ENCODE results near the gene MSL2.
"Not testable (repeated sequence)": the region's sequence is repeated elsewhere in the genome, so short reads cannot be mapped to it uniquely, and the experiment has no call there.

Gene MSL2

DNA sequence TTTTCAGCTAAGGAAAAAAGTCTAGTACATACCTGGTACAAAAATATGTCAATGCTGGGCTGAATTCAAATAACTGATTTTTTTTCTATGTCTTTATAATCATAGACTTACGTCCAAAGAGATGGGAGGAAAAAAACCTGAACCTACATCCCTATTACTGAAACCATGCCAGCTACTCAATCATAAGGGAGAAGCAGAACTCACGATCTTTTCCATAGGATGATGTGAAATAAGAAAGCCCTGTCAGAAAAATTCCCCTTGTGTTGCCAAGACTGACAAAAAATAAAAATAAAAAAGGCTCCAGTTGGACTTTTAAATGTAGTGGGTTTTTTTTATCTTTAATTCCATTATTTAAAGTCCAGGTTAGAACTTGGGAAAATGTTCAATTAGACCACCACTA, 3.3 kb downstream of the MSL2 start:
- no peak for DNase-seq (ENCODE audit: low read depth)

DNA sequence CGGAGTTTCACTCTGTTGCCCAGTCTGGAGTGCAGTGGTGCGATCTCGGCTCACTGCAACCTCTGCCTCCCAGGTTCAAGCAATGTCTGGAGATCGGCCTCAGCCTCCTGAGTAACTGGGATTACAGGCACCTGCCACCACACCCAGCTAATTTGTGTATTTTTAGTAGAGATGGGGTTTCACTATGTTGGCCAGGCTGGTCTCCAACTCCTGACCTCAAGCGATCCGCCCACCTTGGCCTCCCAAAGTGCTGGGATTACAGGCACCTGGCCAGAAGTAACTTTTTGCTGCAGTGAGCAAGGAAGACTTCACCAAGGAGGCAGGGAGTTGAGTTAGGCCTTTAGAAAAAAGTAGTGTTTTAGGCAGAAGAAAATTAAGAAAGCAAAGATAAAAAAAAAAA, 3.9 kb downstream of the MSL2 start:
- DNase-seq (ENCODE audit: low read depth) = not testable (repeated sequence)

- DNase-seq (ENCODE audit: low read depth) = no peak
These were observed 6.1 kb downstream of the MSL2 start for GRCh38 chr3:136189859-136190617.

- DNase-seq (ENCODE audit: low read depth) = no peak
These were observed 7.1 kb downstream of the MSL2 start for GRCh38 chr3:136189043-136189442.

DNA sequence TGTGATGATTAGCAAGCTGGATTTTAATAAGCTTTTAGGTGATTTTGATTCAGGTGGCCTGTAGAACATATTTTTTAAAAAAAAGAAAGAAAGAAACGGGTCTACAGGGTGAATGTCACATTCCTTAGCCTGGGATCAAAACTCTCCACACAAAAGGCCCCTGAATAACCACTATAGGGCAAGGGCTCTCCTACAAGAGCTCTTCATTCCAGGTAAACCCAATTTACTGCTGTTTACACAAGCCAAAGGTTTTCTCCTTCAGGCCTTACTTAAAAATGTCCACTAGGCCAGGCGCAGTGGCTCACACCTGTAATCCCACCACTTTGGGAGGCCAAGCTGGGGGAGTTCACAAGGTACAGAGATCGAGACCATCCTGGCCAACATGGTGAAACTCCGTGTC, 8.3 kb downstream of the MSL2 start:
- no peak for DNase-seq (ENCODE audit: low read depth)

GRCh38 chr3:136186846-136187245, 9.3 kb downstream of the MSL2 start:
- DNase-seq (ENCODE audit: low read depth) = no peak

DNA sequence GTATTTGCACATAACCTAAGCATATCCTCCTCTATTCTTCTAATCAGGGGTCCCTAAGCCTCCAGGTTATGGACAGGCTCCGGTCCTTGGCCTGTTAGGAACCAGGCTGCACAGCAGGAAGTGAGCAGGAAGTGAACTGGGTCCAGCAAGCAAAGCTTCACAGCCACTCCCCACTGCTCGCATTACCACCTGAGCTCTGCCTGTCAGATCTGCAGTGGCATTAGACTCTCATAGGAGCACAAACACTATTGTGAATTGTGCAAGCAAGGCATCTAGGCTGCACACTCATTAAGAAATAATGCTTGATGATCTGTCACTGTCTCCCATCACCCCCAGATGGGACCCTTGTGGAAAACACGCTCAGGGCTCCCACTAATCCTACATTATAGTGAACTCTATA, 9.8 kb downstream of the MSL2 start:
- no peak for DNase-seq (ENCODE audit: low read depth)

DNA sequence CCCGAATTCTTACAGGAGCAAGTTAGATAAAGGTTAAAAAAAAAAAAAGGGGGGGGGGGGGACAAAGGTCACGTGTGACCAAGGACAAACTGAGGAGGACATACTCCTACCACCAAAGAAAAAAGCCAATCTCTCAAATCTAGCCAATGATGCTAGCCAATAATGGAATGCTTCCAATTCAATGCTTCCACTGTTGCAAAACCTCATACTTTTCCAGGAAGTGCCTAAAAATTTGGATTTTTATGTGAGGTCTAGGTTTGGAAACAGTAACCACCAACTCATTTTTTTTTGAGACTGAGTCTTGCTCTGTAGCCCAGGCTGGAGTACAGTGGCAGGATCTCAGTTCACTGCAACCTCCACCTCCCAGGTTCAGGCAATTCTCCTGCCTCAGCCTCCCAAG, 11.4 kb downstream of the MSL2 start:
- DNase-seq (ENCODE audit: low read depth) = no peak

- DNase-seq (ENCODE audit: low read depth) = no peak
These were observed 14.4 kb downstream of the MSL2 start for GRCh38 chr3:136181741-136182140.

DNA sequence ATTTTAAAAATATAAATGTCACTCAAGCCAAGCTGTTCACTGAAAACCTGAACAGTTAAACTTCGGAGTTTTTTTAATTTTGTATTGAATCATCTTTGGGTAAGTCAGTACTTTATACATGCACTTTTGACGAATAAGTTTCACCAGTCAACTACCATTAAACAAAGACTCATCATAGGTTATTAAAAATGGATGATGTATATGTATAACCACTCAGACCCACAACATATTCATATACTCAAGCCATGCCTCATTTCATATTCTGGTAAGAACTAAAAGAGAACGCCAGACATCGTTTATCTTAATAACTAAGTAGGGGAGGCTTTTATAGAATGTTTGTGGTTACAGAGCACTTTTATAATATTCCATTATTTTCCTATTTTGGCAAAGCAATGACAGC, 18.3 kb downstream of the MSL2 start:
- no peak for DNase-seq (ENCODE audit: low read depth)

DNA sequence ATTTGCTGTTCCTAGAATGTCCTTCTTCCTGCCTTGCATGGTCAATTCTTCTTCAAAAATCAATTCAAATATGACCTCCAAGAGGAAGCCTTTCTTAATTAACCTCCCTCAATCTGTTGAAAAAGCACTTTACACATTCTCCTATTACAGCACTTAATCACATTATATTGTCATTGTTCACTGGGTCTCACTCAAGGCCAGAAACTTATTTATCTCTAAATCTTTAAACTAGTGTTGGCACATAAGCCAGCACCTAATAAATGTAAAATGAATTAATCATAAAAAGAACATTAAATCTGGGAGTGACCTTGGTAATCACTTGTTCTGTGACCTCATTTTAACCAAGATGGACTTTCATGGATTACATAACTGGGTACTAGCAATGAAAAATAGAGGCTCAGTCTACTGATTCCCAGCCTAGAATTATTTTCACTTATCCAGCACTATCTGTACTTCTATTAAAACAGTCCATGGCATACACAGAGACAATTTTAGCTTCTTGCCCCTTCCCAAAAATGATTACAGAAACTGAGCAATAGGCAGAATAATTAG, 22.1 kb downstream of the MSL2 start:
- no peak for DNase-seq (ENCODE audit: low read depth)

DNA sequence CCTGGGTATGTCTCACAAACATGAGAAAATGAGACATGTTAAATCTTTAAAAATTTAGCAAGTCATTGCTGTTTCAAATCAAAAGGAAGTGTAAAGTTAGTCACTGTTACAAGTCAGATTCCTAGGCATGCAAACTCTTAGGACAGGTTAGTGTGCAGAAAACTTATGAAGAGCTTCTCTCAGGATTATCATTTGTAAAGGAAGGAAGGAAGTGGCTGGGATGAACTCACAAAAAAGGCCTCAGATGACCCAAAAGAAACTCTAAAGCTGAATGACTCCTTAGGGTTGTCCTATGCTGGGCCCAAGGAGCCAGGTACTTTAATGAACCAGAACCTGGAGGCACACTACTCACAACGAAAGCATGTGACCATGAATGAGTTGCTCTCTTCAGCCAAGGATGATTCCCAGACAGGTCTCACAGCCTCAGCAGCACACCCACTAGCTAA, 25.0 kb downstream of the MSL2 start:
- DNase-seq (ENCODE audit: low read depth) = no peak

- not testable (repeated sequence) for DNase-seq (ENCODE audit: low read depth)
These were observed 27.9 kb downstream of the MSL2 start for GRCh38 chr3:136168236-136168635.

DNA sequence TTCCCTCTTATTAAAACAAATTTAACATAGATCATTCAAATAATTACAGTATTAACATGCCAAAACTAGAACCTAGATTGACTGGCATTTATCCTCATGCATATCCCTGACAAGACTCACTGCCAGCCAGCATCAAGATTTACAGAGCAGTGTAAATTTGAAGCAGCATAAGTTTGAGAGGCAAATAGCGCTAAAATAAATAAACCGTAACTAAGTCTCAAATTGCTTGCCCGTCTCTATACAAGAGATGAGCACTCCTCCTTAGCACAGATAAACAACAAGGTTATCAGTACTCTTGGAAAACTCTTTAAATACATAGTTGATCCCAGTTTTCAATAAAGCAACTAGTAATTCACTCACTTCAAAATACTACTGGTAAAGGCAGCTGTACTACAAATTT, 29.6 kb downstream of the MSL2 start:
- no peak for DNase-seq (ENCODE audit: low read depth)

GRCh38 chr3:136163607-136164006, 32.5 kb downstream of the MSL2 start:
- not testable (repeated sequence) for DNase-seq (ENCODE audit: low read depth)

DNA sequence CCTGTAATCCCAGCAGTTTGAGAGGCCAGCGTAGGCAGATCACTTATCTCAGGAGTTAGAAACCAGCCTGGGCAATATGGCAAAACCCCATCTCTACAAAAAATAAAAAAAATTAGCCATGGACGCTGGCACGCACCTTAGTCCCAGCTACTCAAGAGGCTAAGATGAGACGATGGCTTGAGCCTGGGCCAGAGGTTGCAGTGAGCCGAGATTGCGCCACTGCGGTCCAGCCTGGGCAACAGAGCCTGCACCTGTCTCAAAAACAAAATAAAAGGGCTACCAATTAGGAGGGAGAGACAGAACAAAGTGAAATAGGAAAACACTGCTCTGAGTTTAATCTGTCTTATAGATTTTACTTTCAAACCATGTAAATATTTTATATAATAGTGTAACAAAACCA, 33.8 kb downstream of the MSL2 start:
- no peak for DNase-seq (ENCODE audit: low read depth)

- no peak for DNase-seq (ENCODE audit: low read depth)
These were observed 34.6 kb downstream of the MSL2 start for GRCh38 chr3:136161516-136161915.

GRCh38 chr3:136152963-136153362, 43.2 kb downstream of the MSL2 start:
- DNase-seq (ENCODE audit: low read depth) = no peak

GRCh38 chr3:136152176-136152843, 43.8 kb downstream of the MSL2 start:
- no peak for DNase-seq (ENCODE audit: low read depth)

GRCh38 chr3:136151219-136151618, 44.9 kb downstream of the MSL2 start:
- no peak for DNase-seq (ENCODE audit: low read depth)

- DNase-seq (ENCODE audit: low read depth) = no peak
These were observed 46.5 kb downstream of the MSL2 start for GRCh38 chr3:136149667-136150066.

DNA sequence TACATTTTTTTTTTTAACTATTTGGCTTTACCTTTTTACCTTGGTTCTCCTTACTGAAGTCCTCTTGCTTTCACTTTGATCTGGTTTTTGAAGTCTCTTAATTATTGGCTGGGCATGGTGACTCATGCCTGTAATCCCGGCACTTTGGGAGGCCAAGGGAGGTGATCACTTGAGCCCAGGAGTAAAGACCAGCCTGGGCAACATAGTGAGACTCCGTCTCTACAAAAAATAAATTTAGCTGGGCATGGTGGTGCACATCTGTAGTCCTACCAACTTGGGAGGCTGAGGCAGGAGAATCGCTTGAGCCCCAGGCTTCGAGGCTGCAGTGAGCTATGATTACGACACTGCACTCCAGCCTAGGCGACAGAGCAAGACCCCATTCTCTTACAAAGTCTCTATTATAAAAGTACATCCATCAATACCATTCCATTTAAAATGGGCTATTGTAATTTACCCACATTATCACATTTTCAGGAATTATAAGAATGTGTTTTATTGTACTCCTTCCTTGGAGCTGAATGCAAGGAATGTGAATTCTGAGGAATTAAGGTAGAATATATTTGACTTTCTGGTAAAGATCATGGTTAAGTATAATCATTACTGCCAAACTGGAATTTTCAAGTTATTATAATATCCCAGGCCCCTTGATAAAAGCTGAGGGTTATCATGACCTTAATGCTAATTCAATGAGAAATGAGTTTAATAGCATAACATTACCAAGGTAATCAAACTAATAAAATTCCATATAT, 49.0 kb downstream of the MSL2 start:
- DNase-seq (ENCODE audit: low read depth) = no peak

DNA sequence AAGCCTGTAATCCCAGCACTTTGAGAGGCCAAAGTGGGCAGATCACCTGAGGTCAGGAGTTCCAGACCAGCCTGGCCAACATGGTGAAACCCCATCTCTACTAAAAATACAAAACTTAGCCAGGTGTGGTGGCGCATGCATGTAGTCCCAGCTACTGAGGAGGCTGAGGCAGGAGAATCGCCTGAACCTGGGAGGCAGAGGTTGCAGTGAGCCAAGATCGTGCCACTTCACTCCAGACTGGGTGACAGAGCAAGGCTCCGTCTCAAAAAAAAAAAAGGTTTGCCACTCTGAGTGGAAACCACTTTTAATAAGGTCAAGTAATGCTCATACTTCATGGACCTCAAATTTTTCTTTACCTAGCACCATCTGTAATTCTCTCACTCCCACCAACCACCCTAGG, 51.7 kb downstream of the MSL2 start:
- DNase-seq (ENCODE audit: low read depth) = not testable (repeated sequence)
